SK-N-SH treated with all-trans-retinoic acid at 6 μM for 48 hours (cell line): ENCODE measurements around the gene P2RX2.

Source experiments
- ATAC-seq: fragments of 200-7000 bp; cut with Tn5 transposase; 3 replicates; pipeline ENCODE4 v1.9.1; 2020; ENCODE audit warnings: mild to moderate bottlenecking, moderate library complexity
- ARNTL ChIP-seq: fragments of 450-650 bp; formaldehyde crosslinking; IDR thresholded peaks from 2 replicates; pipeline ENCODE4 v1.5.0; 2020; ENCODE audit warnings: low read depth, mild to moderate bottlenecking, moderate library complexity, borderline replicate concordance
- BACH2 ChIP-seq: fragments of 250-450 bp; sonication (Bioruptor Pico); IDR thresholded peaks from 2 replicates; pipeline ENCODE4 v1.9.0; 2021; ENCODE audit warnings: mild to moderate bottlenecking, borderline replicate concordance
- CSDC2 ChIP-seq: fragments of 250-450 bp; sonication (Bioruptor Pico); IDR thresholded peaks from 2 replicates; pipeline ENCODE4 v1.5.0; 2020; ENCODE audit warnings: mild to moderate bottlenecking, moderate library complexity
- CSRNP3 ChIP-seq: fragments of 250-450 bp; sonication (Bioruptor Pico); IDR thresholded peaks from 2 replicates; pipeline ENCODE4 v1.5.1; 2021; ENCODE audit warnings: mild to moderate bottlenecking, moderate library complexity
- ESRRG ChIP-seq: fragments of 250-450 bp; sonication (Bioruptor Pico); IDR thresholded peaks from 2 replicates; pipeline ENCODE4 v1.6.1; 2021; ENCODE audit warnings: mild to moderate bottlenecking
- GLIS3 ChIP-seq: fragments of 250-450 bp; sonication (Bioruptor Pico); IDR thresholded peaks from 2 replicates; pipeline ENCODE4 v1.5.0; 2020; ENCODE audit warnings: mild to moderate bottlenecking, moderate library complexity
- OSR1 ChIP-seq: fragments of 250-450 bp; sonication (Bioruptor Pico); IDR thresholded peaks from 2 replicates; pipeline ENCODE4 v1.8.0; 2022; ENCODE audit warnings: moderate library complexity, mild to moderate bottlenecking, inconsistent platforms
- PATZ1 ChIP-seq: fragments of 250-450 bp; sonication (Bioruptor Pico); IDR thresholded peaks from 2 replicates; pipeline ENCODE4 v1.8.0; 2020; ENCODE audit warnings: mild to moderate bottlenecking, moderate library complexity, borderline replicate concordance
- PPARA ChIP-seq: fragments of 250-450 bp; sonication (Bioruptor Pico); IDR thresholded peaks from 2 replicates; pipeline ENCODE4 v1.5.0; 2020; ENCODE audit warnings: mild to moderate bottlenecking, borderline replicate concordance
- RARB ChIP-seq: fragments of 250-450 bp; sonication (Bioruptor Pico); IDR thresholded peaks from 2 replicates; pipeline ENCODE4 v1.8.0; 2021; ENCODE audit warnings: mild to moderate bottlenecking, moderate library complexity
- SNAI2 ChIP-seq: fragments of 250-450 bp; sonication (Bioruptor Pico); IDR thresholded peaks from 2 replicates; pipeline ENCODE4 v1.5.0; 2020; ENCODE audit warnings: mild to moderate bottlenecking, moderate library complexity
- TOX ChIP-seq: fragments of 250-450 bp; sonication (Bioruptor Pico); IDR thresholded peaks from 2 replicates; pipeline ENCODE4 v1.8.0; 2021; ENCODE audit warnings: mild to moderate bottlenecking, moderate library complexity, borderline replicate concordance
- ZC3H10 ChIP-seq: fragments of 250-450 bp; sonication (Bioruptor Pico); IDR thresholded peaks from 2 replicates; pipeline ENCODE4 v1.5.1; 2021; ENCODE audit warnings: mild to moderate bottlenecking, moderate library complexity
- ZFP3 ChIP-seq: fragments of 250-450 bp; sonication (Bioruptor Pico); IDR thresholded peaks from 2 replicates; pipeline ENCODE4 v1.5.0; 2020; ENCODE audit warnings: mild to moderate bottlenecking, moderate library complexity
- ZFP30 ChIP-seq: fragments of 450-650 bp; formaldehyde crosslinking; IDR thresholded peaks from 2 replicates; pipeline ENCODE4 v1.5.0; 2022; ENCODE audit warnings: mild to moderate bottlenecking, moderate library complexity
- ZNF70 ChIP-seq: fragments of 450-650 bp; formaldehyde crosslinking; IDR thresholded peaks from 2 replicates; pipeline ENCODE4 v1.5.0; 2020; ENCODE audit warnings: mild to moderate bottlenecking, moderate library complexity
- ZNF8 ChIP-seq: fragments of 450-650 bp; formaldehyde crosslinking; IDR thresholded peaks from 2 replicates; pipeline ENCODE4 v1.5.0; 2020; ENCODE audit warnings: mild to moderate bottlenecking, moderate library complexity
- TF ChIP-seq, protein P1 (sequence below): fragments of 250-450 bp; sonication (Bioruptor Pico); IDR thresholded peaks from 2 replicates; pipeline ENCODE4 v1.8.0; 2021; ENCODE audit warnings: low read depth, mild to moderate bottlenecking, moderate library complexity, borderline replicate concordance
- TF ChIP-seq, protein P2 (sequence below): fragments of 250-450 bp; sonication (Bioruptor Pico); IDR thresholded peaks from 2 replicates; pipeline ENCODE4 v1.5.0; 2020; ENCODE audit warnings: mild to moderate bottlenecking, moderate library complexity

P2RX2 gene

GRCh38 chr12:132583411-132583710, 35.2 kb upstream of the P2RX2 start:
- ATAC-seq: no peak
- no peak for TF ChIP-seq SNAI2 (CRISPR knock-in tag)
- TF ChIP-seq PPARA (CRISPR knock-in tag): no peak
- TF ChIP-seq ARNTL (CRISPR knock-in tag): no peak
- no peak for TF ChIP-seq ZNF8 (CRISPR knock-in tag)
- TF ChIP-seq PATZ1 (CRISPR knock-in tag): no peak
- TF ChIP-seq, protein P1, sequence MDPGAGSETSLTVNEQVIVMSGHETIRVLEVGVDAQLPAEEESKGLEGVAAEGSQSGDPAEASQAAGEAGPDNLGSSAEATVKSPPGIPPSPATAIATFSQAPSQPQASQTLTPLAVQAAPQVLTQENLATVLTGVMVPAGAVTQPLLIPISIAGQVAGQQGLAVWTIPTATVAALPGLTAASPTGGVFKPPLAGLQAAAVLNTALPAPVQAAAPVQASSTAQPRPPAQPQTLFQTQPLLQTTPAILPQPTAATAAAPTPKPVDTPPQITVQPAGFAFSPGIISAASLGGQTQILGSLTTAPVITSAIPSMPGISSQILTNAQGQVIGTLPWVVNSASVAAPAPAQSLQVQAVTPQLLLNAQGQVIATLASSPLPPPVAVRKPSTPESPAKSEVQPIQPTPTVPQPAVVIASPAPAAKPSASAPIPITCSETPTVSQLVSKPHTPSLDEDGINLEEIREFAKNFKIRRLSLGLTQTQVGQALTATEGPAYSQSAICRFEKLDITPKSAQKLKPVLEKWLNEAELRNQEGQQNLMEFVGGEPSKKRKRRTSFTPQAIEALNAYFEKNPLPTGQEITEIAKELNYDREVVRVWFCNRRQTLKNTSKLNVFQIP (CRISPR knock-in tag): no peak
- no peak for TF ChIP-seq CSRNP3 (CRISPR knock-in tag)
- TF ChIP-seq ZC3H10 (CRISPR knock-in tag): no peak
- no peak for TF ChIP-seq RARB (CRISPR knock-in tag)
- no peak for TF ChIP-seq GLIS3 (CRISPR knock-in tag)
- no peak for TF ChIP-seq ZFP3 (CRISPR knock-in tag)
- TF ChIP-seq ZNF70: no peak
- TF ChIP-seq ZFP30 (CRISPR knock-in tag): no peak
- TF ChIP-seq ESRRG (CRISPR knock-in tag): no peak
- no peak for TF ChIP-seq CSDC2 (CRISPR knock-in tag)
- TF ChIP-seq BACH2 (CRISPR knock-in tag): no peak

- TF ChIP-seq ZNF70 (no peak), CSRNP3 (CRISPR knock-in tag) (no peak), BACH2 (CRISPR knock-in tag) (no peak), ARNTL (CRISPR knock-in tag) (no peak), CSDC2 (CRISPR knock-in tag) (no peak)
- TF ChIP-seq, protein P1 (CRISPR knock-in tag): no peak
- no peak for ATAC-seq
Observed at GRCh38 chr12:132583736-132584135, 34.8 kb upstream of the P2RX2 start.

DNA sequence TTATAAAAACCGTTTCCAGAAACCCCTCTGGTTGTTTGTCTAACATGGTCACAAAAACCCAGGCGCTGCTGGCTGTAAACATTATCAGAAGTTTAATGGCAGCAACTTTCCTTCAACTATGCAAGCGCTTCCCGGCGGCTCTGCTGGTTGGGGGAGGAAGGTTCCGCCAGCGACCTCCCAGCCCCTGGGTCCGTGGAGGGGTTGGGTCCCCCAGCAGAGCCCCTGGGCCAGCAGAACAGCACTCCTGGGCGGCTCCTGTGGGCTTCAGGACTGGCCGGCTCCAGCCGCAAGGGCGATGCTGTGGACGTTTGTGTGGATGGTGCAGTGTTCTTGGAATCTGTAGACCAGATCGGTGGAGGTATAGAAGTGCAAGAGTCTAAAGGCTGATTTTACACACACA, 34.1 kb upstream of the P2RX2 start:
- ATAC-seq: no peak
- TF ChIP-seq, protein P1 (CRISPR knock-in tag): no peak
- TF ChIP-seq BACH2 (CRISPR knock-in tag): no peak
- no peak for TF ChIP-seq GLIS3 (CRISPR knock-in tag)
- no peak for TF ChIP-seq ZFP30 (CRISPR knock-in tag)
- TF ChIP-seq TOX: no peak
- no peak for TF ChIP-seq PATZ1 (CRISPR knock-in tag)
- no peak for TF ChIP-seq ESRRG (CRISPR knock-in tag)
- TF ChIP-seq RARB (CRISPR knock-in tag): no peak
- TF ChIP-seq, protein P2, sequence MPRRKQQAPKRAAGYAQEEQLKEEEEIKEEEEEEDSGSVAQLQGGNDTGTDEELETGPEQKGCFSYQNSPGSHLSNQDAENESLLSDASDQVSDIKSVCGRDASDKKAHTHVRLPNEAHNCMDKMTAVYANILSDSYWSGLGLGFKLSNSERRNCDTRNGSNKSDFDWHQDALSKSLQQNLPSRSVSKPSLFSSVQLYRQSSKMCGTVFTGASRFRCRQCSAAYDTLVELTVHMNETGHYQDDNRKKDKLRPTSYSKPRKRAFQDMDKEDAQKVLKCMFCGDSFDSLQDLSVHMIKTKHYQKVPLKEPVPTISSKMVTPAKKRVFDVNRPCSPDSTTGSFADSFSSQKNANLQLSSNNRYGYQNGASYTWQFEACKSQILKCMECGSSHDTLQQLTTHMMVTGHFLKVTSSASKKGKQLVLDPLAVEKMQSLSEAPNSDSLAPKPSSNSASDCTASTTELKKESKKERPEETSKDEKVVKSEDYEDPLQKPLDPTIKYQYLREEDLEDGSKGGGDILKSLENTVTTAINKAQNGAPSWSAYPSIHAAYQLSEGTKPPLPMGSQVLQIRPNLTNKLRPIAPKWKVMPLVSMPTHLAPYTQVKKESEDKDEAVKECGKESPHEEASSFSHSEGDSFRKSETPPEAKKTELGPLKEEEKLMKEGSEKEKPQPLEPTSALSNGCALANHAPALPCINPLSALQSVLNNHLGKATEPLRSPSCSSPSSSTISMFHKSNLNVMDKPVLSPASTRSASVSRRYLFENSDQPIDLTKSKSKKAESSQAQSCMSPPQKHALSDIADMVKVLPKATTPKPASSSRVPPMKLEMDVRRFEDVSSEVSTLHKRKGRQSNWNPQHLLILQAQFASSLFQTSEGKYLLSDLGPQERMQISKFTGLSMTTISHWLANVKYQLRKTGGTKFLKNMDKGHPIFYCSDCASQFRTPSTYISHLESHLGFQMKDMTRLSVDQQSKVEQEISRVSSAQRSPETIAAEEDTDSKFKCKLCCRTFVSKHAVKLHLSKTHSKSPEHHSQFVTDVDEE (CRISPR knock-in tag): no peak
- no peak for TF ChIP-seq OSR1 (CRISPR knock-in tag)
